ENCODE data around the gene SLCO3A1. TPM values are rescaled to one million over a fixed set of nuclear protein-coding genes. Genes with fewer than 3 reads are reported as not detected.
"Not testable (repeated sequence)": the region's sequence is repeated elsewhere in the genome, so short reads cannot be mapped to it uniquely, and the experiment has no call there.

The SLCO3A1 gene
- total RNA-seq, 1 experiment from 2014 or later, result not detected

DNA sequence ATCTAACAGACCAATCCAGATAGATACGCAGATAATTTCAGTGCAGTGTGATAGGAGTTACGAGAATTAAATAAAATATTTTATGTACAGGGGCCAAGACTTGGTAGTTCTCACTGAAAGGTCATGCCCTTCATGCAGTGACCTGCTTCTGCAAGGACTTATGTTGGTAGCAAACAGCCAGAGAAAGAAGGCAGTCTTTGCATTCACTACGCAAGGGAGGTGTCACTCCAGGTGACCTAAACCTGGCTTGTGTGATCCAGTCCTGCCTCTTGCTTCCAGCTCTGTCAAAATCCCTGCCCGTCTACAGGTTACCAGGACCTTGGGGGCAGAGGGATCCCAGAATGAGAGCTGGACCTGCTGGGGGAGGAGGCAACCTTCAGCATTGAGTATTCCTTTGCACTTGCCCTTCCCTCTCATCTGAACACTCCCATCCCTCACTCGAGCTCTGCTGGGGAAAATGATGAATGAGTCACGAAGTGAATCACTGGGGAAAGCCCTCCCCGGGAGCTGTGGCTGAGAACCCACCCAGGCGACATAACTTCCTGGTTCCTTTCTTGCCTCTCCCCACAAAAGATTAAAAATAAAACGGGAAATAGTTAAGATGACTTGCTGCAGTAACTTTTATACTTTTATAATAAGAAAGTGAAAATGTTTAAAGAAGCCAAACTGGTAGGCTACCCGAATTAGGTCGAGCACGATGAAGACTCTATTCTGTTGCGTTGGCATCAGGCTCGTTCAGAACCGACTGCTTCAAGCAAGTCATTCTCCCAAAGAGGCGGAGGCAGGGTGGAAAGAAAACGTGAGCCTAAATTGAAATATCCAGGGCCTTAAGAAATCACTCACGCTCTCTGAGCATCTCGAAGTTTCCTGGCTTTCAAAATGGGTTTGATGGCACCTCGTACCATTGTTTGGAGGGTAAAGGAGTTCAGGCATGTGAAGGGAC, 216.1 kb downstream of the SLCO3A1 start:
- no peak for DNase-seq
- BruUV-seq (replicated peaks), result no TSS peak
- Mint-ChIP-seq H3K4me1 (ENCODE audit: low read depth, unreplicated experiment) (no peaks in the 10 kb centered on the region), H3K27me3 (ENCODE audit: insufficient read depth, unreplicated experiment) (peaks cover 6% of the 10 kb centered on the region), H3K4me3 (ENCODE audit: unreplicated experiment) (no peak overlapping the region), H3K36me3 (ENCODE audit: insufficient read depth, unreplicated experiment) (no peaks in the 10 kb centered on the region), H3K9me3 (ENCODE audit: unreplicated experiment) (no peaks in the 10 kb centered on the region), H3K27ac (ENCODE audit: unreplicated experiment) (no peak overlapping the region)
- H3K4me1 ChIP-seq, result no peaks in the 10 kb centered on the region
- no peak overlapping the region for H3K4me3 ChIP-seq (ENCODE audit: low read depth, low read length)
- H3K36me3 ChIP-seq (ENCODE audit: control insufficient read depth, insufficient read depth, low read length), result no peaks in the 10 kb centered on the region
- intact Hi-C loops (cut with micrococcal nuclease; ENCODE audit: unreplicated experiment), result no loop called here
- TF ChIP-seq, protein P1, sequence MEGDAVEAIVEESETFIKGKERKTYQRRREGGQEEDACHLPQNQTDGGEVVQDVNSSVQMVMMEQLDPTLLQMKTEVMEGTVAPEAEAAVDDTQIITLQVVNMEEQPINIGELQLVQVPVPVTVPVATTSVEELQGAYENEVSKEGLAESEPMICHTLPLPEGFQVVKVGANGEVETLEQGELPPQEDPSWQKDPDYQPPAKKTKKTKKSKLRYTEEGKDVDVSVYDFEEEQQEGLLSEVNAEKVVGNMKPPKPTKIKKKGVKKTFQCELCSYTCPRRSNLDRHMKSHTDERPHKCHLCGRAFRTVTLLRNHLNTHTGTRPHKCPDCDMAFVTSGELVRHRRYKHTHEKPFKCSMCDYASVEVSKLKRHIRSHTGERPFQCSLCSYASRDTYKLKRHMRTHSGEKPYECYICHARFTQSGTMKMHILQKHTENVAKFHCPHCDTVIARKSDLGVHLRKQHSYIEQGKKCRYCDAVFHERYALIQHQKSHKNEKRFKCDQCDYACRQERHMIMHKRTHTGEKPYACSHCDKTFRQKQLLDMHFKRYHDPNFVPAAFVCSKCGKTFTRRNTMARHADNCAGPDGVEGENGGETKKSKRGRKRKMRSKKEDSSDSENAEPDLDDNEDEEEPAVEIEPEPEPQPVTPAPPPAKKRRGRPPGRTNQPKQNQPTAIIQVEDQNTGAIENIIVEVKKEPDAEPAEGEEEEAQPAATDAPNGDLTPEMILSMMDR (IDR thresholded peaks at IDR 0.05; ENCODE audit: insufficient read depth in 1 of 2, low read depth in 1 of 2, low read length in 1 of 2, severe bottlenecking in 1 of 2, unreplicated experiment in 1 of 2), result no peak
- ChIA-PET CTCF (no interaction called here), POLR2A (no interaction called here)
- no peaks in the 10 kb centered on the region for H3K27me3 ChIP-seq (replicated peaks; ENCODE audit: control insufficient read depth, insufficient read depth, low read length)
- H3K9me3 ChIP-seq, result no peaks in the 10 kb centered on the region

DNA sequence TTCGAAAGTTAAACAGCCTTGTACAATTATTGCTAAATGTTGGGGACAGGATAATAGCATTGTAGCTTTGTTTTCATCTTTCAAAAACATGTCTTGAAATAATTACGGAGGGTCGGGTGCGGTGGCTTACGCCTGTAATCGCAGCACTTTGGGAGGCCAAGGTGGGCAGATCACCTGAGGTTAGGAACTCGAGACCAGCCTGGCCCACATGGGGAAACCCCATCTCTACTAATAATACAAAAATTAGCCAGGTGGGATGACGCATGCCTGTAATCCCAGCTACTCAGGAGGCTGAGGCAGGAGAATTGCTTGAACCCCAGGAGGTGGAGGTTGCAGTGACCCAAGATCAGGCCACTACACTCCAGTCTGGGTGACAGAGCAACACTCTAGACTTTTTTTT, 216.7 kb downstream of the SLCO3A1 start:
- BruUV-seq (replicated peaks); H3K27me3 Mint-ChIP-seq (ENCODE audit: insufficient read depth, unreplicated experiment); H3K9me3 ChIP-seq; H3K9me3 Mint-ChIP-seq (ENCODE audit: unreplicated experiment); H3K27me3 ChIP-seq (replicated peaks; ENCODE audit: control insufficient read depth, insufficient read depth, low read length); H3K36me3 ChIP-seq (ENCODE audit: control insufficient read depth, insufficient read depth, low read length); DNase-seq; H3K27ac Mint-ChIP-seq (ENCODE audit: unreplicated experiment); H3K4me3 ChIP-seq (ENCODE audit: low read depth, low read length); CTCF ChIA-PET; H3K4me1 ChIP-seq; H3K4me1 Mint-ChIP-seq (ENCODE audit: low read depth, unreplicated experiment); H3K36me3 Mint-ChIP-seq (ENCODE audit: insufficient read depth, unreplicated experiment); H3K4me3 Mint-ChIP-seq (ENCODE audit: unreplicated experiment); intact Hi-C loops (cut with micrococcal nuclease; ENCODE audit: unreplicated experiment); POLR2A ChIA-PET: not testable (repeated sequence)

DNA sequence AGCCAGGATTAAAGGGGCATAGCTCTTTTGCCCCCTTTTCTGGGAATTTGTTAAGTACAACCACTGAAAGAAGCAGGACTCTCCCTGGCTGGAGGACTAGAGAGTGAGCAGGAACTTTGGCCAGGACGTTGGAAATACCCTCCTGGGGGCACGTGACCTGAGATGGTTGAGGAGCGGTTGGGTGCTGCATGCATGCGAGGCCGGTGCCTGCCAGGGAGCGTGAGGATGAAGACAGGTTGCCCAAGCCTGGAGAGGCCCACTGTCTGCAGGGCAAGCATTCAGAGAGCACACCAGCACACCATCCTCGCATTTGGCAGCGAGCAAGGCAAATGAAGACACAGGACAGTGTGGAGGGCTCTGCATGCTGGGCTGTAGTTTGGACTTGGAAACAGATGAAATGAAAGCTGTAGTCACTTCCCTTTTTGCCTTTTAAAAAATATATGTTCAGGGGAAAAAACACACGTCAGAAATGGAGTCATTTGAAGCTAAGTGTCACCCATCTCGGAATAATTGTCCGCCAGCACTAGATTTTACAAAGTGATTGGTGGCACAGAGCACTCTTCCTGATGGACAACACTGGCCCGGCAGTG, 217.6 kb downstream of the SLCO3A1 start:
- TF ChIP-seq, protein P1 (IDR thresholded peaks at IDR 0.05; ENCODE audit: insufficient read depth in 1 of 2, low read depth in 1 of 2, low read length in 1 of 2, severe bottlenecking in 1 of 2, unreplicated experiment in 1 of 2), result no peak
- DNase-seq, result no peak
- intact Hi-C loops (cut with micrococcal nuclease; ENCODE audit: unreplicated experiment), result no loop called here
- Histone ChIP-seq H3K4me3 (ENCODE audit: low read depth, low read length) (no peak overlapping the region), H3K27me3 (replicated peaks; ENCODE audit: control insufficient read depth, insufficient read depth, low read length) (no peaks in the 10 kb centered on the region), H3K36me3 (ENCODE audit: control insufficient read depth, insufficient read depth, low read length) (no peaks in the 10 kb centered on the region), H3K9me3 (no peaks in the 10 kb centered on the region), H3K4me1 (no peaks in the 10 kb centered on the region)
- CTCF ChIA-PET, result no interaction called here
- H3K36me3 Mint-ChIP-seq (ENCODE audit: insufficient read depth, unreplicated experiment), result no peaks in the 10 kb centered on the region
- POLR2A ChIA-PET, result no interaction called here
- BruUV-seq (replicated peaks), result no TSS peak
- H3K4me3 Mint-ChIP-seq (ENCODE audit: unreplicated experiment), result no peak overlapping the region
- no peaks in the 10 kb centered on the region for H3K9me3 Mint-ChIP-seq (ENCODE audit: unreplicated experiment)
- H3K27me3 Mint-ChIP-seq (ENCODE audit: insufficient read depth, unreplicated experiment), result peaks cover 8% of the 10 kb centered on the region
- no peak overlapping the region for H3K27ac Mint-ChIP-seq (ENCODE audit: unreplicated experiment)
- no peaks in the 10 kb centered on the region for H3K4me1 Mint-ChIP-seq (ENCODE audit: low read depth, unreplicated experiment)

Data from Caco-2 (cell line).